ENCODE measurements around the gene FBN2. TPM values are rescaled to one million over a fixed set of nuclear protein-coding genes. Genes with fewer than 3 reads are reported as not detected.
A peak's percentile ranks its signal among the peaks of the same experiment; 100 is the strongest.

FBN2 gene
- total RNA-seq, 1 donor from 2014 or later = 10.0 TPM

- intact Hi-C loops (cut with micrococcal nuclease) = no loop called here
- ATAC-seq (no peak), DNase-seq (no peak)
These were observed 296.9 kb downstream of the FBN2 start for GRCh38 chr5:128241051-128241695.

- intact Hi-C loops (cut with micrococcal nuclease) = no loop called here
- ATAC-seq = no peak
- DNase-seq = no peak
These were observed 300.5 kb downstream of the FBN2 start for GRCh38 chr5:128237546-128237945.

GRCh38 chr5:128237000-128237399, 301.0 kb downstream of the FBN2 start:
- ATAC-seq = no peak
- intact Hi-C loops (cut with micrococcal nuclease) = no loop called here
- DNase-seq = no peak

GRCh38 chr5:128236334-128236733, 301.7 kb downstream of the FBN2 start:
- intact Hi-C loops (cut with micrococcal nuclease) = no loop called here
- ATAC-seq = no peak
- no peak for DNase-seq

- DNase-seq (no peak), ATAC-seq (no peak)
- intact Hi-C loops (cut with micrococcal nuclease) = no loop called here
These were observed 303.0 kb downstream of the FBN2 start for GRCh38 chr5:128234928-128235641.

- intact Hi-C loops (cut with micrococcal nuclease) = no loop called here
- no peak for DNase-seq
- ATAC-seq = peak; percentile 82
These were observed 309.5 kb downstream of the FBN2 start for GRCh38 chr5:128228521-128228920.

GRCh38 chr5:128228008-128228407, 310.0 kb downstream of the FBN2 start:
- ATAC-seq (peak; percentile 82), DNase-seq (no peak)
- intact Hi-C loops (cut with micrococcal nuclease) = no loop called here

- ATAC-seq (no peak), DNase-seq (no peak)
- intact Hi-C loops (cut with micrococcal nuclease) = no loop called here
These were observed 312.6 kb downstream of the FBN2 start for GRCh38 chr5:128225245-128226030.

- DNase-seq (no peak), ATAC-seq (no peak)
- intact Hi-C loops (cut with micrococcal nuclease) = no loop called here
These were observed 313.7 kb downstream of the FBN2 start for GRCh38 chr5:128224336-128224735.

GRCh38 chr5:128220841-128221240, 317.2 kb downstream of the FBN2 start:
- intact Hi-C loops (cut with micrococcal nuclease) = no loop called here
- DNase-seq = no peak
- ATAC-seq = no peak

- intact Hi-C loops (cut with micrococcal nuclease) = loop anchor here (5.0 to 10.0 kb wide), 2 partner anchors 280 to 628 kb away; no protein-coding TSS in a partner anchor
- DNase-seq (peak; percentile 55), ATAC-seq (peak; percentile 89)
These were observed 321.0 kb downstream of the FBN2 start for GRCh38 chr5:128216860-128217531.

- no peak for ATAC-seq
- intact Hi-C loops (cut with micrococcal nuclease) = loop anchor here (5.0 to 10.0 kb wide), 2 partner anchors 281 to 629 kb away; no protein-coding TSS in a partner anchor
- DNase-seq = no peak
These were observed 321.8 kb downstream of the FBN2 start for GRCh38 chr5:128216285-128216684.

GRCh38 chr5:128213833-128214232, 324.2 kb downstream of the FBN2 start:
- DNase-seq (no peak), ATAC-seq (no peak)
- intact Hi-C loops (cut with micrococcal nuclease) = loop anchor here (10.0 kb wide), 1 partner anchor 631 kb away; no protein-coding TSS in a partner anchor

GRCh38 chr5:128213340-128213739, 324.7 kb downstream of the FBN2 start:
- no peak for DNase-seq
- intact Hi-C loops (cut with micrococcal nuclease) = loop anchor here (10.0 kb wide), 1 partner anchor 631 kb away; no protein-coding TSS in a partner anchor
- no peak for ATAC-seq

GRCh38 chr5:128212191-128212806, 325.7 kb downstream of the FBN2 start:
- DNase-seq = no peak
- no peak for ATAC-seq
- intact Hi-C loops (cut with micrococcal nuclease) = loop anchor here (10.0 kb wide), 1 partner anchor 633 kb away; no protein-coding TSS in a partner anchor

GRCh38 chr5:128208436-128208835, 329.6 kb downstream of the FBN2 start:
- ATAC-seq = peak; percentile 68
- intact Hi-C loops (cut with micrococcal nuclease) = no loop called here
- no peak for DNase-seq
